Lower lobe of right lung (tissue), 2 donors: ENCODE data around the gene CALHM3. TPM values are rescaled to one million over a fixed set of nuclear protein-coding genes. Genes with fewer than 3 reads are reported as not detected.
"Not testable (repeated sequence)": the region's sequence is repeated elsewhere in the genome, so short reads cannot be mapped to it uniquely, and the experiment has no call there.

ENCODE experiments used
- ATAC-seq, 2 donors: fragments of 200-7000 bp; cut with Tn5 transposase; one replicate each; pipeline ENCODE4 v1.9.1; 2020 to 2022; ENCODE audit warnings: mild to moderate bottlenecking in 2 of 2, moderate library complexity in 2 of 2
- DNase-seq: peaks from one replicate; pipeline ENCODE4 v3.0.0-alpha.2; 2020
- H3K27ac ChIP-seq: fragments of 200-600 bp; one replicate; pipeline ENCODE4 v1.8.0; 2022
- H3K27me3 ChIP-seq: fragments of 200-600 bp; one replicate; pipeline ENCODE4 v1.8.0; 2022; ENCODE audit warnings: low read depth
- H3K36me3 ChIP-seq: fragments of 200-600 bp; one replicate; pipeline ENCODE4 v1.8.0; 2022; ENCODE audit warnings: mild to moderate bottlenecking
- H3K4me1 ChIP-seq: fragments of 200-600 bp; one replicate; pipeline ENCODE4 v1.8.0; 2022
- H3K4me3 ChIP-seq: fragments of 200-600 bp; one replicate; pipeline ENCODE4 v1.8.0; 2022; ENCODE audit warnings: mild to moderate bottlenecking
- H3K9me3 ChIP-seq: fragments of 200-600 bp; one replicate; pipeline ENCODE4 v1.8.0; 2022
- CTCF ChIP-seq: fragments of 200-600 bp; IDR thresholded peaks from one replicate; pipeline ENCODE4 v1.8.0; 2022; ENCODE audit warnings: antibody characterized with exemption, mild to moderate bottlenecking
- intact Hi-C: fragments of 100-400 bp; cut with DNase I; formaldehyde crosslinking; loops from one replicate; pipeline ENCODE4 v1.11.0; 2022
- total RNA-seq: library from RNA; stranded (reverse); fragmentation: NEBNext Ultra II Directional; extraction: Animal tissue kit (Norgen Biotek cat#: 25700); gene quantifications from one replicate; pipeline ENCODE4 v1.2.1, GENCODE V29; 2021
- donor health status: DM: no; HTN: yes; CAD: no; lungs with severe emphysema.

The CALHM3 gene
- total RNA-seq, 1 donor from 2014 or later: not detected

DNA sequence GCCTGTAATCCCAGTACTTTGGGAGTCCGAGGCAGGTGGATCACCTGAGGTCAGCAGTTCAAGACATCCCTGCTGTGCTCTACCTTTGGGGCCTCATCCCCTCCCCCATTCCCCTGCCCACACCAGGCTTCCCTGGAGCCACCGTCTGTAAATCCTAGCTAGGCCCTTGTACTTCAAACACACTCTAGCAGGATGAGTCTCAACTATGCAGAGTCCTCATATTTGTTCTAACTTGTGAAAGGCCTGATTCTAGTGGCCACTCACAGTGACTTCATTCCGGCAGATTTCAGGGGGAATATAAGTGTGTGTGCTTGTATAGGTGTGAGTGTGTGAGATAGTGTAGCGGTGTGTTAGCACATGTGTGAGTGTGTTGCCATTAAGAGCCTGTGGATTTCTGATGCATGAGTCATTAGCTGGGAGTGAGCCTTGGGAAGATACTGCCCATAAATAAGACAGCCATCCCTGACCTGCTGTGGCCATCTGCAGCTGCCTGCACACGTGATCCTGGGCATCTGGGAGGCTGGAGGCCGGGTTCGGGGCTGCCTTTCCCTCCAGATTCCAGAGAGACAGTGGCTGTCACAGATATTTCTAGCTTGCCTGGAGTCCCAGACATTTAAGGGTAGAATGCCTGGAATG lies 12.8 kb upstream of the CALHM3 start:
- ATAC-seq (peak in 1 of 2 donors; percentile 39), DNase-seq (no peak)
- Histone ChIP-seq H3K27me3 (peaks cover 35% of the 10 kb centered on the region), H3K27ac (no peak overlapping the region), H3K4me1 (peaks cover 17% of the 10 kb centered on the region), H3K4me3 (no peak overlapping the region), H3K9me3 (no peaks in the 10 kb centered on the region), H3K36me3 (no peaks in the 10 kb centered on the region)
- TF ChIP-seq CTCF: no peak
- intact Hi-C loops: no loop called here

DNA sequence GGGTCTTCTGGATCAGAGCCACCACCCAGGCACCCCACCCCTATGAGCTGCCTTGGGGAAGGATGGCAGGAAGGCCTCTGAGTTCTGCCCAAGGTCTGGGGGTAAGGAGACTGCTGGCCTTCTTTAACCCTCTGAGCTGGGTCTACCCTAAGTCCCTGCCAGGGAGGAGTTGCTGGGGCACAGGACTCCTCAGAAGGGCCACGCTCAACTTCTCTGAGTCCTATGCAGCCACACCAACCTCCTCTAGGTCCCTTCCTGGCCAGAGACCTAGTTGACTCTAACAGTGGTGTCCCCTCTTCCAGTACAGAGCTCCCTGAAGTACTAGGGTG lies 11.9 kb upstream of the CALHM3 start:
- Histone ChIP-seq H3K27ac (no peak overlapping the region), H3K36me3 (no peaks in the 10 kb centered on the region), H3K9me3 (no peaks in the 10 kb centered on the region), H3K27me3 (peaks cover 31% of the 10 kb centered on the region), H3K4me1 (peaks cover 17% of the 10 kb centered on the region), H3K4me3 (no peak overlapping the region)
- intact Hi-C loops: no loop called here
- no peak for DNase-seq
- ATAC-seq: no peak
- TF ChIP-seq CTCF: no peak

GRCh38 chr10:103487410-103487708 lies 8.3 kb upstream of the CALHM3 start:
- intact Hi-C loops: loop anchor here (10.0 kb wide), 1 partner anchor 73 kb away; no protein-coding TSS in a partner anchor
- Histone ChIP-seq H3K9me3 (no peaks in the 10 kb centered on the region), H3K4me1 (peaks cover 4% of the 10 kb centered on the region), H3K36me3 (no peaks in the 10 kb centered on the region), H3K4me3 (no peak overlapping the region), H3K27me3 (no peaks in the 10 kb centered on the region), H3K27ac (no peak overlapping the region)
- DNase-seq (no peak), ATAC-seq (no peak)
- no peak for TF ChIP-seq CTCF

GRCh38 chr10:103486635-103487409 lies 7.8 kb upstream of the CALHM3 start:
- not testable (repeated sequence) for DNase-seq, H3K27me3 ChIP-seq, H3K4me3 ChIP-seq, H3K27ac ChIP-seq, H3K4me1 ChIP-seq, ATAC-seq, H3K9me3 ChIP-seq, H3K36me3 ChIP-seq
- intact Hi-C loops: loop anchor here (10.0 kb wide), 1 partner anchor 72 kb away; no protein-coding TSS in a partner anchor

DNA sequence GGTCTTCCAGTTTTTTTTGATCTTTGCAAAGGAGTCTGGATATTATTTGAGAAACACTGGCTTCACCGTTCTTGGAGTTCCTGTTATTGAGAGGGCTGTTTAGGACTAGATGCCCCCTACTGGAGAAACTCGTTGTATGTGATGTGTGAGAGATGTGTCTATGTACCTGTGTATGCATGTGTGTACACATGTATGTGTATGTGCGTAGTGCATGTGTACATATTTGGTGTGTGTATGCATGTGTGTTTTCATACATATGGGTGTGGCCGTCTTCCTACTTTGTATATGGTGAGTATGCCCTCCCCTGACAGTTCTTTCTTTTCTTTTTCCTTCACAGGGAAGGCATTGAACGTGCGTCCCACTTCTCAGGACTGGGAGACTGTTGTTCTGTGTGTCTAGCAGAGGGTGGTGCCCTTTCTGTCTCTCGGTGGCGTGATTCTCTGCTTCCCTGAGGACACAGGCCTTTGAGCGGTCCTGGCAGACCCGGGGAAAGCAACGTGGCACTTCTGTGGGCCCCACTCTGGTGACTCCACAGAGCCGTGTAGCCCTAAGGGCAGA lies 3.0 kb upstream of the CALHM3 start:
- peak; percentile 66 for ATAC-seq
- TF ChIP-seq CTCF: peak; percentile 68
- H3K36me3 ChIP-seq: no peaks in the 10 kb centered on the region
- H3K9me3 ChIP-seq: no peaks in the 10 kb centered on the region
- H3K4me1 ChIP-seq: no peaks in the 10 kb centered on the region
- no peaks in the 10 kb centered on the region for H3K27me3 ChIP-seq
- H3K4me3 ChIP-seq: no peak overlapping the region
- DNase-seq: no peak
- intact Hi-C loops: loop anchor here (10.0 kb wide), 1 partner anchor 67 kb away; no protein-coding TSS in a partner anchor
- no peak overlapping the region for H3K27ac ChIP-seq

GRCh38 chr10:103480521-103480920 lies 1.5 kb upstream of the CALHM3 start:
- Histone ChIP-seq H3K36me3 (no peaks in the 10 kb centered on the region), H3K4me3 (no peak overlapping the region), H3K27me3 (no peaks in the 10 kb centered on the region), H3K27ac (no peak overlapping the region), H3K9me3 (no peaks in the 10 kb centered on the region), H3K4me1 (no peaks in the 10 kb centered on the region)
- ATAC-seq: no peak
- no peak for DNase-seq
- intact Hi-C loops: loop anchor here (10.0 kb wide), 1 partner anchor 66 kb away; no protein-coding TSS in a partner anchor
- TF ChIP-seq CTCF: no peak
